Gastroesophageal sphincter (tissue), 3 donors: ENCODE results near the gene VAV3.
"Not testable (repeated sequence)": the region's sequence is repeated elsewhere in the genome, so short reads cannot be mapped to it uniquely, and the experiment has no call there.

Experiments used
- EP300 ChIP-seq: sonication (generic); formaldehyde crosslinking; IDR thresholded peaks from one replicate; pipeline ENCODE4 v1.6.1; 2017; ENCODE audit warnings: antibody characterized with exemption, mild to moderate bottlenecking
- POLR2AphosphoS5 ChIP-seq: sonication (generic); formaldehyde crosslinking; IDR thresholded peaks from one replicate; pipeline ENCODE4 v1.6.1; 2017; ENCODE audit warnings: antibody characterized with exemption
- TF ChIP-seq, protein P1 (sequence below), 4 experiments: fragments of 200-600 bp in 2 of 4; fragments of 450-650 bp in 2 of 4; sonication (generic) in 1 of 4; IDR thresholded peaks; one replicate each; pipeline ENCODE4 v1.5.1; 2017 to 2019; ENCODE audit warnings: antibody characterized with exemption in 4 of 4, mild to moderate bottlenecking in 2 of 4, moderate library complexity in 2 of 4

DNA sequence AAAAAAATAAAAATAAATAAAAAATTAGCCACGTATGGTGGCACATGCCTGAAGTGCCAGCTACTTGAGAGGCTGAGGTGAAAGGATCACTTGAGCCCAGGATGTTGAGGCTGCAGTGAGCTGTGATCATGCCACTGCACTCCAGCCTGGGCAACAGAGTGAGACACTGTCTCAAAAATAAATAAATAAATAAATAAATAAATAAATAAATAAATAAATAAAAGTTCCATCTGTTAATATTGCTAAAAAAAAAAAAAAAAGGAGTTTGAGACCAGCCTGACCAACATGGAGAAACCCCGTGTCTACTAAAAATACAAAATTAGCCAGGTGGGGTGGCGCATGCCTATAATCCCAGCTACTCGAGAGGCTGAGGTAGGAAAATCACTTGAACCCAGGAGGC, 244.8 kb downstream of the VAV3 start:
- TF ChIP-seq, protein P1, sequence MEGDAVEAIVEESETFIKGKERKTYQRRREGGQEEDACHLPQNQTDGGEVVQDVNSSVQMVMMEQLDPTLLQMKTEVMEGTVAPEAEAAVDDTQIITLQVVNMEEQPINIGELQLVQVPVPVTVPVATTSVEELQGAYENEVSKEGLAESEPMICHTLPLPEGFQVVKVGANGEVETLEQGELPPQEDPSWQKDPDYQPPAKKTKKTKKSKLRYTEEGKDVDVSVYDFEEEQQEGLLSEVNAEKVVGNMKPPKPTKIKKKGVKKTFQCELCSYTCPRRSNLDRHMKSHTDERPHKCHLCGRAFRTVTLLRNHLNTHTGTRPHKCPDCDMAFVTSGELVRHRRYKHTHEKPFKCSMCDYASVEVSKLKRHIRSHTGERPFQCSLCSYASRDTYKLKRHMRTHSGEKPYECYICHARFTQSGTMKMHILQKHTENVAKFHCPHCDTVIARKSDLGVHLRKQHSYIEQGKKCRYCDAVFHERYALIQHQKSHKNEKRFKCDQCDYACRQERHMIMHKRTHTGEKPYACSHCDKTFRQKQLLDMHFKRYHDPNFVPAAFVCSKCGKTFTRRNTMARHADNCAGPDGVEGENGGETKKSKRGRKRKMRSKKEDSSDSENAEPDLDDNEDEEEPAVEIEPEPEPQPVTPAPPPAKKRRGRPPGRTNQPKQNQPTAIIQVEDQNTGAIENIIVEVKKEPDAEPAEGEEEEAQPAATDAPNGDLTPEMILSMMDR (IDR thresholded peaks at IDR 0.05) = not testable (repeated sequence)
- not testable (repeated sequence) for TF ChIP-seq EP300, POLR2AphosphoS5
